B cell (primary cell): ENCODE data around the gene YTHDC1. TPM values are rescaled to one million over a fixed set of nuclear protein-coding genes. Genes with fewer than 3 reads are reported as not detected.

Source experiments
- ATAC-seq: fragments of 200-7000 bp; cut with Tn5 transposase; one replicate; pipeline ENCODE4 v1.10.0; 2021; ENCODE audit warnings: low read depth, mild to moderate bottlenecking, moderate number of reproducible peaks, moderate library complexity
- CTCF ChIA-PET: fragments of 350-600 bp; sonication (Branson Sonifier 250); formaldehyde crosslinking; loops from one replicate; lab custom pipeline; 2021; ENCODE audit warnings: antibody characterized with exemption, inconsistent platforms; lab: Charles Lee
- POLR2A ChIA-PET: fragments of 350-600 bp; sonication (Branson Sonifier 250); formaldehyde crosslinking; loops from one replicate; lab custom pipeline; 2021; ENCODE audit warnings: antibody characterized with exemption; lab: Charles Lee
- DNase-seq: peaks from one replicate; pipeline ENCODE4 v3.0.0; 2013
- H2AFZ ChIP-seq: 2 replicates; pipeline ENCODE4 v1.6.1; 2012; ENCODE audit warnings: mild to moderate bottlenecking, low read depth, low read length; ENCODE audit not compliant: insufficient read depth, poor library complexity, severe bottlenecking
- H3K27ac ChIP-seq, 2 donors: 1 replicate in 1 of 2; 2 replicates in 1 of 2; pipeline ENCODE4 v1.5.1; 2012 to 2013; ENCODE audit warnings: low read length in 2 of 2, mild to moderate bottlenecking in 2 of 2, moderate library complexity in 1 of 2
- H3K27me3 ChIP-seq, 4 experiments: fragments of 200-600 bp in 1 of 4; sonication (generic) in 1 of 4; replicated peaks in 1 of 4; 1 replicate in 2 of 4; 2 replicates in 2 of 4; pipeline versions ENCODE4 v1.6.1 to v1.7.0; 2013 to 2016; ENCODE audit warnings: low read length in 3 of 4, mild to moderate bottlenecking in 2 of 4, mixed read lengths in 1 of 4, moderate library complexity in 1 of 4; ENCODE audit not compliant: insufficient read depth in 4 of 4, control insufficient read depth in 3 of 4; ENCODE audit errors: control extremely low read depth in 1 of 4
- H3K36me3 ChIP-seq, 2 experiments: replicated peaks in 1 of 2; 1 replicate in 1 of 2; 2 replicates in 1 of 2; pipeline versions ENCODE4 v1.6.1 to v1.7.1; 2013; ENCODE audit warnings: low read length in 1 of 2; ENCODE audit not compliant: insufficient read depth in 2 of 2, control insufficient read depth in 1 of 2; ENCODE audit errors: control extremely low read depth in 1 of 2, extremely low read depth in 1 of 2
- H3K4me1 ChIP-seq, 2 donors: fragments of 200-600 bp in 1 of 2; sonication (generic) in 1 of 2; 1 replicate in 1 of 2; 2 replicates in 1 of 2; pipeline versions ENCODE4 v1.5.1 to v1.6.1; 2013 to 2017; ENCODE audit warnings: low read length in 2 of 2; ENCODE audit not compliant: control insufficient read depth in 2 of 2, insufficient read depth in 2 of 2
- H3K4me2 ChIP-seq: replicated peaks from 2 replicates; pipeline ENCODE3; 2012; ENCODE audit warnings: mild to moderate bottlenecking, low read depth, low read length; ENCODE audit not compliant: poor library complexity, severe bottlenecking
- H3K4me3 ChIP-seq, 5 experiments: fragments of 200-600 bp in 1 of 5; sonication (generic) in 1 of 5; 1 replicate in 3 of 5; 2 replicates in 2 of 5; pipeline versions ENCODE4 v1.5.1 to v1.7.0; 2011 to 2016; ENCODE audit warnings: low read length in 4 of 5, mild to moderate bottlenecking in 4 of 5, low read depth in 2 of 5, control low read depth in 1 of 5, moderate library complexity in 1 of 5; ENCODE audit not compliant: insufficient read depth in 1 of 5; ENCODE audit errors: control extremely low read depth in 1 of 5, extremely low read depth in 1 of 5
- H3K79me2 ChIP-seq: fragments of 200-600 bp; sonication (generic); one replicate; pipeline ENCODE4 v1.6.0; 2016; ENCODE audit warnings: low read length; ENCODE audit not compliant: control insufficient read depth, insufficient read depth
- H3K9ac ChIP-seq: fragments of 200-600 bp; sonication (generic); 2 replicates; pipeline ENCODE4 v1.6.1; 2017; ENCODE audit warnings: mild to moderate bottlenecking, low read length, moderate library complexity
- H3K9me3 ChIP-seq, 3 donors: one replicate each; pipeline versions ENCODE4 v1.6.1 to v1.7.1; 2013; ENCODE audit warnings: low read length in 2 of 3; ENCODE audit not compliant: control insufficient read depth in 2 of 3, insufficient read depth in 1 of 3; ENCODE audit errors: control extremely low read depth in 1 of 3
- H4K20me1 ChIP-seq: 2 replicates; pipeline ENCODE4 v1.6.0; 2012; ENCODE audit warnings: mild to moderate bottlenecking, low read length; ENCODE audit not compliant: insufficient read depth, control insufficient read depth, poor library complexity, severe bottlenecking
- H3K27ac Mint-ChIP-seq: one replicate; pipeline ENCODE4 v1.8.0; 2021; ENCODE audit warnings: mixed read lengths
- H3K27me3 Mint-ChIP-seq: one replicate; pipeline ENCODE4 v1.8.0; 2021; ENCODE audit warnings: mixed read lengths
- H3K4me1 Mint-ChIP-seq: one replicate; pipeline ENCODE4 v1.8.0; 2021; ENCODE audit warnings: mixed read lengths
- H3K4me3 Mint-ChIP-seq: one replicate; pipeline ENCODE4 v1.8.0; 2021; ENCODE audit warnings: mixed read lengths
- H3K9me3 Mint-ChIP-seq: one replicate; pipeline ENCODE4 v1.8.0; 2022; ENCODE audit warnings: mixed read lengths; ENCODE audit not compliant: insufficient read depth
- EZH2 ChIP-seq: IDR thresholded peaks from 2 replicates; pipeline ENCODE4 v1.6.1; 2012; ENCODE audit warnings: borderline replicate concordance, low read depth, mild to moderate bottlenecking, moderate library complexity, low read length; ENCODE audit not compliant: insufficient read depth, poor library complexity, severe bottlenecking
- WGBS: methylation state at CpG from one replicate; pipeline ENCODE4 v1.1.5; 2013; ENCODE audit warnings: missing lambda C conversion rate; ENCODE audit not compliant: insufficient coverage; 5-methylcytosine and 5-hydroxymethylcytosine counted together
- intact Hi-C: fragments of 100-400 bp; cut with micrococcal nuclease; formaldehyde crosslinking; loops from one replicate; pipeline ENCODE4 v1.10.0; 2022
- polyA plus RNA-seq: library from polyadenylated mRNA; depleted of rRNA; stranded (reverse); fragments of >200 nt; gene quantifications from 2 replicates; pipeline ENCODE4 v1.2.3, GENCODE V29; 2012
- total RNA-seq, 2 donors: library from RNA; stranded (reverse); fragments of 120-200 nt in 1 of 2; gene quantifications; 1 replicate in 1 of 2; 2 replicates in 1 of 2; pipeline versions ENCODE4 v1.2.3 to v1.2.4, GENCODE V29; 2013 to 2022
- TF ChIP-seq, protein P1 (sequence below): fragments of 200-600 bp; IDR thresholded peaks from one replicate; pipeline ENCODE4 v1.8.0; 2022; ENCODE audit warnings: antibody characterized with exemption, mild to moderate bottlenecking

Gene YTHDC1
- total and polyA plus RNA-seq, 2 donors (not counting 1 experiment from before 2014, with no cell fraction given): 26.9 to 179 TPM

DNA sequence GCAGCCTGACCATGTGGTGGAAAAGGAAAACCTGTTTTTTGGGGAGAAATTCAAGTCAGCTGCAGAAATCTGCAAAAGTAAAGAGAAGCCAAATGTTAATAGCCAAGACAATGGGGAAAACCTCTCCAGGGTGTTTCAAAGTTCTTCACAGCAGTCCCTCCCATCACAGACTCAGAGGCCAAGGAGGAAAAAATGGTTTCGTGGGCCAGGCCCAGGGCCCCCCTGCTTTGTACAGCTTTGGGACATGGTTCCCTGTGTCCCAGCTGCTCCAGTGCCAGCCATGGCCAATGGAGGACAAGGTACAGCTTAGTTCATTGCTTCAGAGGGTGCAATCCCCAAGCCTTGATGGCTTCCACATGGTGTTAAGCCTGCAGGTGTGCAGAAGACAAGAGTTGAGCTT, 15.2 kb upstream of the YTHDC1 start:
- no peak overlapping the region for H2AFZ ChIP-seq
- H3K27me3 ChIP-seq: peaks cover 0 to 4% (median 0%) of the 10 kb centered on the region in 4 experiments
- H3K36me3 ChIP-seq: no peaks in the 10 kb centered on the region
- Mint-ChIP-seq H3K9me3 (no peaks in the 10 kb centered on the region), H3K4me1 (no peaks in the 10 kb centered on the region), H3K27me3 (peaks cover 33% of the 10 kb centered on the region), H3K27ac (no peak overlapping the region), H3K4me3 (no peak overlapping the region)
- intact Hi-C loops: no loop called here
- POLR2A ChIA-PET: no interaction called here
- H3K9me3 ChIP-seq: peaks cover 0 to 6% (median 0%) of the 10 kb centered on the region in 3 donors
- no peak overlapping the region for H3K9ac ChIP-seq
- 83% methylated on average over 1 of the region's 1 CpG for WGBS
- no peaks in the 10 kb centered on the region for H3K79me2 ChIP-seq
- TF ChIP-seq, protein P1, sequence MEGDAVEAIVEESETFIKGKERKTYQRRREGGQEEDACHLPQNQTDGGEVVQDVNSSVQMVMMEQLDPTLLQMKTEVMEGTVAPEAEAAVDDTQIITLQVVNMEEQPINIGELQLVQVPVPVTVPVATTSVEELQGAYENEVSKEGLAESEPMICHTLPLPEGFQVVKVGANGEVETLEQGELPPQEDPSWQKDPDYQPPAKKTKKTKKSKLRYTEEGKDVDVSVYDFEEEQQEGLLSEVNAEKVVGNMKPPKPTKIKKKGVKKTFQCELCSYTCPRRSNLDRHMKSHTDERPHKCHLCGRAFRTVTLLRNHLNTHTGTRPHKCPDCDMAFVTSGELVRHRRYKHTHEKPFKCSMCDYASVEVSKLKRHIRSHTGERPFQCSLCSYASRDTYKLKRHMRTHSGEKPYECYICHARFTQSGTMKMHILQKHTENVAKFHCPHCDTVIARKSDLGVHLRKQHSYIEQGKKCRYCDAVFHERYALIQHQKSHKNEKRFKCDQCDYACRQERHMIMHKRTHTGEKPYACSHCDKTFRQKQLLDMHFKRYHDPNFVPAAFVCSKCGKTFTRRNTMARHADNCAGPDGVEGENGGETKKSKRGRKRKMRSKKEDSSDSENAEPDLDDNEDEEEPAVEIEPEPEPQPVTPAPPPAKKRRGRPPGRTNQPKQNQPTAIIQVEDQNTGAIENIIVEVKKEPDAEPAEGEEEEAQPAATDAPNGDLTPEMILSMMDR: no peak
- no peak for TF ChIP-seq EZH2
- DNase-seq (no peak), ATAC-seq (no peak)
- H3K4me2 ChIP-seq: no peak overlapping the region
- H4K20me1 ChIP-seq: no peaks in the 10 kb centered on the region
- H3K4me3 ChIP-seq: no peak overlapping the region
- no peaks in the 10 kb centered on the region for H3K4me1 ChIP-seq
- H3K27ac ChIP-seq: no peak overlapping the region
- CTCF ChIA-PET: interaction anchor here (1.1 kb wide), 1 partner anchor 10 kb away, joined by 9 read pairs; no protein-coding TSS in a partner anchor

- CTCF ChIA-PET: interaction anchor here (1.2 to 2.2 kb wide), 2 partner anchors 16 to 17 kb away, joined by 3 to 8 read pairs; no protein-coding TSS in a partner anchor
- Histone ChIP-seq H3K79me2 (no peaks in the 10 kb centered on the region), H3K9ac (no peak overlapping the region), H3K4me3 (no peak overlapping the region), H3K9me3 (peaks cover 0 to 6% (median 0%) of the 10 kb centered on the region in 3 donors), H4K20me1 (no peaks in the 10 kb centered on the region), H3K4me2 (no peak overlapping the region), H3K27me3 (peaks cover 0 to 4% (median 0%) of the 10 kb centered on the region in 4 experiments), H3K4me1 (no peaks in the 10 kb centered on the region), H3K27ac (no peak overlapping the region), H3K36me3 (no peaks in the 10 kb centered on the region), H2AFZ (no peak overlapping the region)
- no peak overlapping the region for H3K27ac Mint-ChIP-seq
- H3K4me3 Mint-ChIP-seq: no peak overlapping the region
- H3K27me3 Mint-ChIP-seq: peaks cover 27% of the 10 kb centered on the region
- intact Hi-C loops: no loop called here
- no peaks in the 10 kb centered on the region for H3K4me1 Mint-ChIP-seq
- 93% methylated on average over 2 of the region's 3 CpGs for WGBS
- DNase-seq: no peak
- TF ChIP-seq, protein P1: no peak
- TF ChIP-seq EZH2: no peak
- POLR2A ChIA-PET: no interaction called here
- no peaks in the 10 kb centered on the region for H3K9me3 Mint-ChIP-seq
- no peak for ATAC-seq
Observed at GRCh38 chr4:68361146-68361589, 11.3 kb upstream of the YTHDC1 start.
